Stimulated activated naive B cell treated with anti-CD40 and anti-IgM and Interleukin-4, amounts not matched to agents 10 μg/mL and 1 μg/mL and 100 μg/mL, for 72 hours (primary cell): Measurements from ENCODE around the gene PCDHGA1.

Source experiments
- ATAC-seq, 2 donors: fragments of 150-1000 bp; cut with Tn5 transposase; replicated peaks; 2 replicates each; pipeline ENCODE4 v1.10.0; 2021; ENCODE audit warnings: moderate library complexity in 1 of 2
- DNase-seq: peaks from one replicate; pipeline ENCODE4 v3.0.0; 2021
- H3K27ac Mint-ChIP-seq: one replicate; pipeline ENCODE4 v1.8.0; 2022; ENCODE audit warnings: mild to moderate bottlenecking, mixed read lengths
- H3K27me3 Mint-ChIP-seq, 2 donors: one replicate each; pipeline ENCODE4 v1.8.0; 2022; ENCODE audit warnings: mixed read lengths in 2 of 2
- H3K36me3 Mint-ChIP-seq, 2 donors: one replicate each; pipeline ENCODE4 v1.8.0; 2022; ENCODE audit warnings: mixed read lengths in 2 of 2, mild to moderate bottlenecking in 1 of 2
- H3K4me1 Mint-ChIP-seq, 2 donors: one replicate each; pipeline ENCODE4 v1.8.0; 2022; ENCODE audit warnings: mixed read lengths in 2 of 2, mild to moderate bottlenecking in 1 of 2
- H3K4me3 Mint-ChIP-seq, 2 donors: one replicate each; pipeline ENCODE4 v1.8.0; 2022; ENCODE audit warnings: mild to moderate bottlenecking in 2 of 2, mixed read lengths in 2 of 2, moderate library complexity in 1 of 2
- H3K9me3 Mint-ChIP-seq, 2 donors: one replicate each; pipeline ENCODE4 v1.8.0; 2022; ENCODE audit warnings: mixed read lengths in 2 of 2, mild to moderate bottlenecking in 1 of 2

Gene PCDHGA1

DNA sequence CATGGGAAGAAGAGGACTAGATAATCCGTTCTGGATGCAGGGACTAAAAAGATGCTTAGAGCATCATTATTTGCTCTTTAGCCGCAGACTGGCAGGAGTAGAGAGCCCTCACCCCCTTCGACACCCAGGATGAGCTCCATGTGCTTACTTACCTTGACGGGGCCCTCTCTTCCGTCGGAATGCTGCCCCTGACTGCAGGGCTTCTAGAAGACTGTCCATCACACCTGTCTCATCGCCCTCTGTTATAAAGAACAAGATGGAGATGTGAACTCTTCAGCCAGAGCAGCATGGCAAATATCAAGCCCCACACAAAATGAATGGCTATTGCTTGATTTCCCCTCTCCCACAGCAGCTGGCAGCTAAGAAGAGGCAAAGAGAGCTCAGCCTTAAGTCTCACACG lies 193.7 kb downstream of the PCDHGA1 start:
- DNase-seq: no peak
- Mint-ChIP-seq H3K4me1 (peaks cover 21 to 26% of the 10 kb centered on the region in 2 donors), H3K9me3 (no peaks in the 10 kb centered on the region), H3K27me3 (no peaks in the 10 kb centered on the region), H3K27ac (no peak overlapping the region), H3K36me3 (peaks cover 35 to 79% of the 10 kb centered on the region in 2 donors), H3K4me3 (no peak overlapping the region)
- no peak for ATAC-seq

DNA sequence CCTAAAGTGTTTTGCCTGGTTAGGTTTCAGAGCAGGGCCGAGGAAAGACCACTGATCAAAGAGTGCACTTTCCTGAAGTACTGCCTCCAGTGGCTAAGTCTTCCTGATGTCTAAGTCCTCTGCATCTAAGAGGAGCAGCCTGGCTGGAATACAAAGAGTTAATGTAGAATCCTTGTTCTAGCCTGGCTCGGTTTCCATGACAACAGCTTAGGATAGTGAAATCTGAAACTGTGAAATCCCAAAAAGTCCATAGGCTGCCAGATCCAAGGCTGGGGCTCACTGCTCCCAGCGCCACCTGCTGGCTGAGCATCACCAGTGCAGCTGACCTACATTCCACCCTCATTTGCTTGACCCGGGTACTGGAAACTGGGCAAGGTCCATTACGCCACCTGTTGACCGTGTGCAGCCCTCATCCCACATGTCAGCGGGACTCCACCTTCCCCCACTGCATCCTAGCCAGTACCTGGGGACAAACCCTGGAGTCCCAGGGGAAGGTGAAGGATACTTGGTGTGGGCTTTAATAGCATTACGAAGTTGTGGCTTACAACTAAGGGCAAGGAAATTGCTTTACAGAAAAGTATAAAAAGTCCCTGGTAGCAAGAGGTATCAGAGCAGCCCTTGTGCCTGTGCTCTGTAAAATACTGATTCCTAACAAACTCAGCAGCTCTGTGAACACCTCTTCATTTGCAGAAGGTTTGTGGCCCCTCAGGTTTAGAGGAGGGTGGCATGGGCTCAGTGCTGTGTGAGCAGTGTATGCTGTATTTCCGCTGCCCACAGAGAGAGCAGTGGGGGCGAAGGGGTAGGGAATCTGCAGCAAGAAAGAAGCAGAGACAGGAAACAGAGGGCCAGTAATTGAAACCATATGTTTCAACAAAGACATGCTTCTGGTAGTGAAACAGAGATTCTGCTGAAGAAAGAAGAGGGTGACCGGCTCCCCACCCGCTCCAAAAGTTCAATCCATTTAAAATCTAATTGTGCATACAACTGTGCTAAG lies 194.6 kb downstream of the PCDHGA1 start:
- H3K27ac Mint-ChIP-seq: peak overlapping the region; percentile 6
- ATAC-seq (peak; percentile 70 to 74), DNase-seq (peak; percentile 51)
- no peaks in the 10 kb centered on the region for H3K27me3 Mint-ChIP-seq
- no peak overlapping the region for H3K4me3 Mint-ChIP-seq
- peaks cover 30 to 73% of the 10 kb centered on the region in 2 donors for H3K36me3 Mint-ChIP-seq
- H3K9me3 Mint-ChIP-seq: no peaks in the 10 kb centered on the region
- H3K4me1 Mint-ChIP-seq: peaks cover 21 to 29% of the 10 kb centered on the region in 2 donors

DNA sequence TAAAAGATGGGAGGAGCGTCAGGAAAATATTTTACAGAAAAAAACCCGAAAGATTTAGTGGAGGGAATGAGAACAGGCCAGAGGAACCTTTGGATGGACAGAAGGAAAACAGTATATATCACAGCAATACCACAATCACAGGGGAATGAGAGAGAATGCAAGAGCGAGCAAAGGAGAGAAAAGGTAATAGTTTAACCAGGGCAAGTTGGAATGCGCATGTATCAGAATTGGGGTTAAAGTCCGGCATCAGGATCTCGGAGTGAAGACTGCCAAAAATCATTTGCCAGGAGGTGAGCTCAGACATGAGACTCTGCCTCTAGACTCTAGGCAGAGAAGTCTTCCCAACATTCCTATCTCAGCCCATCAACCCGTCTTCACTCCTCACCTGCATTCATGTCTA lies 195.3 kb downstream of the PCDHGA1 start:
- Mint-ChIP-seq H3K9me3 (no peaks in the 10 kb centered on the region), H3K4me1 (peaks cover 21 to 29% of the 10 kb centered on the region in 2 donors), H3K27ac (peak overlapping the region; percentile 20), H3K27me3 (no peaks in the 10 kb centered on the region), H3K4me3 (no peak overlapping the region), H3K36me3 (peaks cover 29 to 65% of the 10 kb centered on the region in 2 donors)
- DNase-seq: no peak
- ATAC-seq: no peak

DNA sequence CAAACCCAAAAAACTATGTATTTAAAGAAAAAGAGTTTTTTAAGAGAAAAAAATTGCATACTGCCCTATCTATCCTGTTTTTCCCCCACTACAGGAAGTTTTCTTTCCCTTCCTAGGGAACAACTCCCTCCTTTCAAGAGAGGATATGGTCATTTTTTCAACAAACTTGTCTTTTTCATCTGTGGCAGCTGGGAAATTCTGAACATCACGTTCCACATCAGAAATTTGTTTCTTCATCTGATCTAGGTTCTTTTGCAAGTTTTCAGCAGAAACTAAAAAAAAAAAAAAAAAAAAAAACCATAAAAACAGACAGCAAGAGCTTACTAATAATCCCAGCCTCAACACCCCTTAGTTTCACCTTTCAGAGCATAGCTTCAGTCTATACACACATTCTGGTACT lies 197.1 kb downstream of the PCDHGA1 start:
- ATAC-seq: no peak

DNA sequence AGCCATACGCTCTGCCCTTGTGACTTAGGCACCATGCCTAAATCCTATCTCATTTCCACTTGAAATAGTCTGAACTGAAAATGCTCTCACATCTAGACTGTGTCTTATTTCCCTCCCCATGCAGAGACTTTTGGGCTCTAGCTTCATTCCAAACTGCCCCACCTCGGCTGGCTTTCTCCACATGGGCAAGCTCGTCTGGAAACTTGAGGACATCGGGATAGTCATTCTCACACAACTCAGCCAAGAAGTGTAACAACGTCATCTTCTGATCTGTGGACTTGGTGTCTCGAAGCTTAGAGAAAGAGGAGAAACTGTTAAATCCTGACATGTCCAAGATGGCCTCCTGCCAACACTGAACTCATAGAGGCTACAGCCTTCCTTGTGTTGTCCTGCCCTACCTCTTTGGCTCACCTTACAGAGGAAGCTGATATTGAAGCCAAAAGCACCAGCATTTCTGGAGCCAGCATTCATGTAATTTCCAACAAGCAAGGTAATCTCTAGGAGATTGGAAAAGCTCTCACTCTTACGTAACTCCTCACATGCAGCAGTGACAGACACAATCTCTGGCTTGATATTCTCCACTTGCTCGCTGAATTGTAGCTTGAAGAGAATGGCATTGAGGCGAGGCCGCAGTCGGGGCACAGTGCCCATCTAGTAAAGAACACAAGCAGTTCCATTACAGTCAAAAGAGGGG lies 198.1 kb downstream of the PCDHGA1 start:
- Mint-ChIP-seq H3K36me3 (peaks cover 21 to 48% of the 10 kb centered on the region in 2 donors), H3K9me3 (no peaks in the 10 kb centered on the region), H3K4me3 (no peak overlapping the region), H3K27ac (peak overlapping the region; percentile 60), H3K4me1 (peaks cover 14 to 23% of the 10 kb centered on the region in 2 donors), H3K27me3 (no peaks in the 10 kb centered on the region)
- DNase-seq: no peak
- ATAC-seq: no peak

More for the DNA sequence above, 197.1 kb downstream of the PCDHGA1 start:
- no peak for DNase-seq
- no peaks in the 10 kb centered on the region for H3K27me3 Mint-ChIP-seq
- no peak overlapping the region for H3K4me3 Mint-ChIP-seq
- H3K27ac Mint-ChIP-seq: no peak overlapping the region
- peaks cover 17 to 26% of the 10 kb centered on the region in 2 donors for H3K4me1 Mint-ChIP-seq
- peaks cover 23 to 49% of the 10 kb centered on the region in 2 donors for H3K36me3 Mint-ChIP-seq
- no peaks in the 10 kb centered on the region for H3K9me3 Mint-ChIP-seq

DNA sequence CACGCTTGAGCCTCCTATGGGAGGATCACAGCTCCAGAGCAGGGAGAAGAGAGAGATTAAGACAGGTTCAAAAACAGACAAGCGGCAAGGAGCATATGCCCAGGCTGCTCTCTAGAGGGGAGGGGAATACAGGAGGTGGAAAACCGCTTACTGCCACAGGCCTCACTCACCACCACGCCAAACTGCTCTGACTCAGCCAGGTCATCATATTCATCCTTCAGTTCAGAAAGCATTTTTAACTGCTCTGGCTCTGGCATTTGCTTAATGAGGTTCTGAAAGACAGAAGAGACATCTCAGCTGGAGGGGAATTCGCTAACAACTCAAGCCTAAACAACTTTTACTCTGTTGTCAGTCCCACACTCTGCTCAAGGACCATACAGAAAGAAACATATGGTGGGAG lies 198.7 kb downstream of the PCDHGA1 start:
- peak overlapping the region; percentile 60 for H3K27ac Mint-ChIP-seq
- H3K9me3 Mint-ChIP-seq: no peaks in the 10 kb centered on the region
- H3K4me3 Mint-ChIP-seq: no peak overlapping the region
- peaks cover 14 to 23% of the 10 kb centered on the region in 2 donors for H3K4me1 Mint-ChIP-seq
- ATAC-seq: peak; percentile 75
- peaks cover 21 to 46% of the 10 kb centered on the region in 2 donors for H3K36me3 Mint-ChIP-seq
- no peaks in the 10 kb centered on the region for H3K27me3 Mint-ChIP-seq
- DNase-seq: no peak

DNA sequence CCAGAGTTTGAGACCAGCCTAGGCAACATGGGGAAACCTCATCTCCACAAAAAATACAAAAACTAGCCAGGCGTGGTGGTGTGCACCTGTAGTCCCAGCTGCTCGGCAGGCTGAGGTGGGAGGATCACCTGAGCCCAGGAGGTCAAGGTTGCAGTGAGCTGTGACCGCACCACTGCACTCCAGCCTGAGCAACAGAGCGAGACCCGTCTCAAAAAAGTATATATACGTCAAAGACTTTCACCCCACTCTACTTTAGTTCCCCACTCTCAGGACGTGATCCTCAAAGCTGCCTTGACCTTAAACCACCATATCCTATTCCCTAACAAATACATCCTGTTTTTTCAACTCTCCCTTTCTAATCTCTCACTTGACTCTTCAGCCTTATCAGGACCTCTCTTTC lies 199.6 kb downstream of the PCDHGA1 start:
- ATAC-seq: peak in 1 of 2 donors; percentile 19
- H3K27ac Mint-ChIP-seq: peak overlapping the region; percentile 60
- peaks cover 21 to 45% of the 10 kb centered on the region in 2 donors for H3K36me3 Mint-ChIP-seq

DNA sequence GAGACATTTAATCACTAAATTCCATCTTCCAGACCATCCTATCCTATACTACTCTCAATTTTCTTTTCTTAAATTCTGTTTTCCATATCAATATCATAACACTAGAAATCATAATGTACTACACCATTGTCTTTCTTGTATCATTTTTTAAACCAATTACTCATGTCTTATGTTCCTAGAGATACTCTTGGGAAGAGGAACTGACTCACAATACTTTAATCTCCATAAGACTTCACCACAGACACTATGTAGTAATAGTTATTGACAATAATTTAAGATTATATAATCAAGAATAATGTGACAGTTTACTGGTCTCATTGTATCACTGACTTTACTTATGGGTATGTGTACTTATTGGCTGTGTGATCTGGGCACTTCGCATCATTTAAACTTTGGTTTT lies 202.4 kb downstream of the PCDHGA1 start:
- peaks cover 0 to 11% of the 10 kb centered on the region in 2 donors for H3K4me1 Mint-ChIP-seq
- DNase-seq (no peak), ATAC-seq (no peak)
- no peaks in the 10 kb centered on the region for H3K9me3 Mint-ChIP-seq
- H3K27ac Mint-ChIP-seq: no peak overlapping the region
- H3K27me3 Mint-ChIP-seq: no peaks in the 10 kb centered on the region
- H3K36me3 Mint-ChIP-seq: peaks cover 25 to 40% of the 10 kb centered on the region in 2 donors
- no peak overlapping the region for H3K4me3 Mint-ChIP-seq

More for the DNA sequence above, 199.6 kb downstream of the PCDHGA1 start:
- Mint-ChIP-seq H3K4me3 (no peak overlapping the region), H3K27me3 (no peaks in the 10 kb centered on the region), H3K9me3 (no peaks in the 10 kb centered on the region), H3K4me1 (peaks cover 6 to 19% of the 10 kb centered on the region in 2 donors)
- DNase-seq: no peak

DNA sequence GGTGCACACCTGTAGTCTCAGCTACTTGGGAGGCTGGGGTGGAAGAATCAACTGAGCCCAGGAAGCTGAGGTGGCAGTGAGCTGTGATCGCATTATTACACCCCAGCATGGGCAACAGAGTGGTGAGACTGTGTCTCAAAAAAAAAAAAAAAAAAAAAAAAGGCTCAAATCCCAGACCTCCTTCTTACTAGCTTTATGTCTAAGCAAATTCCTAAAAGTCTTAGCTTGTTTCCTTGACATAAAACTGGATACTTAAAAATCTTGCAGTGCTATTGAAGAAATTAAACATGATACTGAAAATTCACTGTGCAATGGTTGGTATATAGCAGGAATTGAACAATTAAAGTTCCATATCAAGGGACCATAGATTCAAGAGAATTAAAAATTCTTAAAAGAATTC lies 203.6 kb downstream of the PCDHGA1 start:
- Mint-ChIP-seq H3K36me3 (peaks cover 26 to 33% of the 10 kb centered on the region in 2 donors), H3K27me3 (no peaks in the 10 kb centered on the region), H3K27ac (no peak overlapping the region), H3K4me1 (peaks cover 0 to 7% of the 10 kb centered on the region in 2 donors), H3K4me3 (no peak overlapping the region), H3K9me3 (no peaks in the 10 kb centered on the region)
- ATAC-seq (no peak), DNase-seq (no peak)

DNA sequence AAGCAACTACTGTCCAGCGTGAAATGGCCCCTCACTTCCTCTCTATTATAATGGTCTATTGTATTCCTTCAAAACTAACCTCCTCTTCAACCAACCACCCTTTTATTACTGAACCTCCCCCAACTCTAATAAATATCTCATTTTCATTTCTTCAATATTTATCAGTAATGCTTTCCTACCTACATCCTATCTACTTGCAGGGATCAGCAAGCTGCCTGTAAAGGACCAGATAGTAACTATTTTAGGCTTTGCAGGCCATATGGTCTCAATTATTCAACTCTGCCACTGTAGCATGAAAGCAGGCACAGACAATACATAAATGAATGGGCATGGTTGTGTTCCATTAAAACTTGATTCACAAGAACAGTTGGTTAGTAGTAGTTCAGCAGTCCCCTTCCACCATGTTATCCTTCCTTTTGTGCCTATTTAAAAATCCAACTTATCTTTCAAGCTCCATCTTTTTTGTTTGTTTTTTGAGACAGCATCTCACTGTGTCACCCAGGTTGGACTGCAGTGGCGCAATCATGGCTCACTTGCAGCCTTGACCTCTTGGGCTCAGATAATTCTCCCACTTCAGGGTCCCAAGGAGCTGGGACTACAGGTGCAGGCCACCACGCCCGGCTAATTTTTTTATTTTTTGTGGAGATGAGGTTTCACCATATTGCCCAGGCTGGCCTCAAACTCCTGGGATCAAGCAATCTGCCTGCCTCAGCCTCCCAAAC lies 204.3 kb downstream of the PCDHGA1 start:
- Mint-ChIP-seq H3K27me3 (no peaks in the 10 kb centered on the region), H3K9me3 (no peaks in the 10 kb centered on the region), H3K4me1 (peaks cover 0 to 2% of the 10 kb centered on the region in 2 donors), H3K27ac (peak overlapping the region; percentile 78), H3K36me3 (peaks cover 29 to 38% of the 10 kb centered on the region in 2 donors), H3K4me3 (peak overlapping the region in 1 of 2 donors; percentile 27)
- DNase-seq (no peak), ATAC-seq (no peak)

DNA sequence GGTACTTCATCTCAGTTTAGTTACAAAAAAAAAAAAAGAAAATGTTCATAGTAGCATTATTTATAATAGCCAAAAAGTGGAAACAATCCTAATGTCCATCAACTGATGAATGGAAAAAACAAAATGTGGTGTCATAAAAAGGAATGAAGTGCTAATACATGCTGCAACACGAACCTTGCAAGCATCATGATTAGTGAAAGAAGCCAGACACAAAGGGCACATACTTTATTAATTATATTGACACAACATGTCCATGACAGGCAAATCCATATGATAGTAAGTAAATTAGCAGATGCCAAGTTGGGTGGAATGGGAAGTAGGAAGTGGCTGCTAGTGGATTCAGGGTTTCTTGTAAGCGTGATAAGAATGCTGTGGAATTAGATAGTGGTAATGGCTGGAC lies 212.7 kb downstream of the PCDHGA1 start:
- Mint-ChIP-seq H3K9me3 (peaks cover 6 to 11% of the 10 kb centered on the region in 2 donors), H3K4me1 (no peaks in the 10 kb centered on the region), H3K27ac (no peak overlapping the region), H3K27me3 (no peaks in the 10 kb centered on the region), H3K4me3 (no peak overlapping the region), H3K36me3 (peaks cover 56 to 65% of the 10 kb centered on the region in 2 donors)
- ATAC-seq (no peak), DNase-seq (no peak)

DNA sequence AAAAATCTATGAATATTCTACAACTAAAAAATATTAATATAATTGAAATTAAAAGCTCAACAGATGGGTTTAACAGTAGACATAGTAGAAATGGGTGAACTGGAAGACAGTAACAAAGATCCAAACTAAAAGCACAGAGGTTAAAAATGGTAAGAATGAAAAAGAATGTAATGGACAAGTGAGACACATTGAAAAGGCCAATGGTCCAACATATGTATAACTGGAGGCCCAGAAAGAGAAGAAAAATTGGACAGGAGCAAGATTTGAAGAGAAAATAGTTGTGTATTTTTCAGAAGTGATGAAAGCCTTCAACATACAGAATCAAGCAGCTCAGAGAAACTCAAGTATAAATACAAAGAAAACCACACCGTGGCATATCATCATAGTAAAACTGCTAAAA lies 217.2 kb downstream of the PCDHGA1 start:
- Mint-ChIP-seq H3K27me3 (no peaks in the 10 kb centered on the region), H3K4me3 (no peak overlapping the region), H3K27ac (no peak overlapping the region), H3K9me3 (peaks cover 6 to 14% of the 10 kb centered on the region in 2 donors), H3K36me3 (peaks cover 54 to 73% of the 10 kb centered on the region in 2 donors), H3K4me1 (peaks cover 5 to 13% of the 10 kb centered on the region in 2 donors)
- no peak for DNase-seq
- ATAC-seq: no peak

DNA sequence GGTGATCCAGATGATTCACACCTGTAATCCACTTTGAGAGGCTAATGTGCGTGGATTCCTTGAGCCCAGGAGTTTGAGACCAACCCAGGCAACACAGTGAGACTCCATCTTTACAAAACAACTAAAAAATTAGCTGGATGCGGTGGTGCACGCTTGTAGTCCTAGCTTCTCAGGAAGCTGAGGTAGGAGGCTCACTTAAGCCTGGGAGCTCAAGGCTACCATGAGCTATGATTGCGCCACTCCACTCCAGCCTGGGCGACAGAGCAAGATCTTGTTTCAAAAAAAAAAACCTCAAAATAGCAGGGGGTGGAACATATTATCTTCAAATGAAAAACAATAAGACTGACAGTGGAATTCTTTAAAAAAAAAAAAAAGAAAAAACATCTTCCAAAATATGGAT lies 217.6 kb downstream of the PCDHGA1 start:
- no peak overlapping the region for H3K4me3 Mint-ChIP-seq
- H3K36me3 Mint-ChIP-seq: peaks cover 54 to 70% of the 10 kb centered on the region in 2 donors
- DNase-seq (no peak), ATAC-seq (no peak)
- H3K27me3 Mint-ChIP-seq: no peaks in the 10 kb centered on the region
- H3K9me3 Mint-ChIP-seq: peaks cover 6 to 14% of the 10 kb centered on the region in 2 donors
- H3K4me1 Mint-ChIP-seq: peaks cover 5 to 13% of the 10 kb centered on the region in 2 donors
- no peak overlapping the region for H3K27ac Mint-ChIP-seq

DNA sequence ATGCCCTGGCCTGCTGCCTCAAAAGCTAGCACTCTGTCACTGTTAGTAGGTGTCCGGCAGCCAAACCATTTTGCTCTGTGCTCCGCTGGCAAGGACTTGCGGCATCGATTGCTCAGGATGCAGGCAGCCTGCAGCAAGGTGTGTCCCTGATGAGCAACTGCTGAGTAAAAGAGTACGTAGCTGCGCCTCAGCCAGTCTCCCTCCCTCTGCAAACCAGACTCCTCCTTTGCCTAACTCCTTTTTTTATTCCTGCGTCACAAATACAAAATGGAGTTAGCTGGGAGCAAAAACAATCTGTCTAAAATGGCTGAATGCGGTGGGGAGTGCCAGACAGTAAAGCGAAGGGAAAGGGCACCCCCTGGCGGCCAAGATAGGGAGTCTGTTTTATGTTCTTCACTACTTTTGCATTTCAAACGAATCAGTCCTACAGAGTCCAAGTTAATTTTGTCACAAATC lies 227.4 kb downstream of the PCDHGA1 start:
- Mint-ChIP-seq H3K4me3 (no peak overlapping the region), H3K36me3 (peaks cover 33 to 54% of the 10 kb centered on the region in 2 donors), H3K27ac (peak overlapping the region; percentile 56), H3K9me3 (no peaks in the 10 kb centered on the region), H3K4me1 (peaks cover 4% of the 10 kb centered on the region in 2 donors), H3K27me3 (no peaks in the 10 kb centered on the region)
- DNase-seq (peak; percentile 27), ATAC-seq (peak; percentile 63 to 69)
